Nephron (organoid): Measurements from ENCODE around the gene NTSR1.

Experiments
- H3K27ac Mint-ChIP-seq, 3 experiments: 2 replicates each; pipeline ENCODE4 v1.8.0; 2020; ENCODE audit warnings: mixed read lengths in 3 of 3, mild to moderate bottlenecking in 2 of 3, moderate library complexity in 1 of 3
- H3K27me3 Mint-ChIP-seq: 2 replicates; pipeline ENCODE4 v1.8.0; 2021; ENCODE audit warnings: low read depth, mild to moderate bottlenecking, moderate library complexity, mixed read lengths
- H3K36me3 Mint-ChIP-seq: 2 replicates; pipeline ENCODE4 v1.8.0; 2020; ENCODE audit warnings: low read depth, mixed read lengths
- H3K4me1 Mint-ChIP-seq: 2 replicates; pipeline ENCODE4 v1.8.0; 2020; ENCODE audit warnings: mixed read lengths
- H3K4me3 Mint-ChIP-seq, 3 experiments: 2 replicates each; pipeline ENCODE4 v1.8.0; 2020; ENCODE audit warnings: mild to moderate bottlenecking in 3 of 3, mixed read lengths in 3 of 3, moderate library complexity in 2 of 3
- H3K9me3 Mint-ChIP-seq: 2 replicates; pipeline ENCODE4 v1.8.0; 2020; ENCODE audit warnings: mixed read lengths
- CTCF ChIP-seq, 3 experiments: fragments of 200-600 bp; sonication (generic); IDR thresholded peaks; one replicate each; pipeline ENCODE4 v1.5.0; 2021; ENCODE audit warnings: antibody characterized with exemption in 3 of 3; ENCODE audit not compliant: unreplicated experiment in 3 of 3

NTSR1 gene

GRCh38 chr20:62775206-62775605 is 66.6 kb downstream of the NTSR1 start:
- no peak overlapping the region for H3K27ac Mint-ChIP-seq
- H3K9me3 Mint-ChIP-seq: no peaks in the 10 kb centered on the region
- H3K4me1 Mint-ChIP-seq: peaks cover 19% of the 10 kb centered on the region
- TF ChIP-seq CTCF (IDR thresholded peaks at IDR 0.05; ENCODE audit: unreplicated experiment in 3 of 3): no peak
- peaks cover 8% of the 10 kb centered on the region for H3K27me3 Mint-ChIP-seq
- H3K36me3 Mint-ChIP-seq: peaks cover 3% of the 10 kb centered on the region
- no peak overlapping the region for H3K4me3 Mint-ChIP-seq

GRCh38 chr20:62776035-62776691 is 67.5 kb downstream of the NTSR1 start:
- H3K4me1 Mint-ChIP-seq: peaks cover 19% of the 10 kb centered on the region
- no peak for TF ChIP-seq CTCF (IDR thresholded peaks at IDR 0.05; ENCODE audit: unreplicated experiment in 3 of 3)
- no peaks in the 10 kb centered on the region for H3K9me3 Mint-ChIP-seq
- no peak overlapping the region for H3K4me3 Mint-ChIP-seq
- peaks cover 3% of the 10 kb centered on the region for H3K36me3 Mint-ChIP-seq
- peaks cover 8% of the 10 kb centered on the region for H3K27me3 Mint-ChIP-seq
- no peak overlapping the region for H3K27ac Mint-ChIP-seq

GRCh38 chr20:62776692-62777527 is 68.3 kb downstream of the NTSR1 start:
- no peak overlapping the region for H3K4me3 Mint-ChIP-seq
- peak overlapping the region in 1 of 3 experiments; percentile 77 for H3K27ac Mint-ChIP-seq
- peaks cover 19% of the 10 kb centered on the region for H3K4me1 Mint-ChIP-seq
- peaks cover 8% of the 10 kb centered on the region for H3K27me3 Mint-ChIP-seq
- no peak for TF ChIP-seq CTCF (IDR thresholded peaks at IDR 0.05; ENCODE audit: unreplicated experiment in 3 of 3)
- peaks cover 3% of the 10 kb centered on the region for H3K36me3 Mint-ChIP-seq
- no peaks in the 10 kb centered on the region for H3K9me3 Mint-ChIP-seq

- Mint-ChIP-seq H3K36me3 (peaks cover 3% of the 10 kb centered on the region), H3K4me3 (no peak overlapping the region), H3K4me1 (peaks cover 17% of the 10 kb centered on the region), H3K27me3 (peaks cover 10% of the 10 kb centered on the region), H3K27ac (no peak overlapping the region), H3K9me3 (no peaks in the 10 kb centered on the region)
- no peak for TF ChIP-seq CTCF (IDR thresholded peaks at IDR 0.05; ENCODE audit: unreplicated experiment in 3 of 3)
Measured at GRCh38 chr20:62777528-62777830, 68.8 kb downstream of the NTSR1 start.

GRCh38 chr20:62778058-62778457 is 69.4 kb downstream of the NTSR1 start:
- H3K4me1 Mint-ChIP-seq: peaks cover 17% of the 10 kb centered on the region
- peaks cover 3% of the 10 kb centered on the region for H3K36me3 Mint-ChIP-seq
- H3K27ac Mint-ChIP-seq: no peak overlapping the region
- H3K4me3 Mint-ChIP-seq: no peak overlapping the region
- H3K27me3 Mint-ChIP-seq: peaks cover 13% of the 10 kb centered on the region
- no peaks in the 10 kb centered on the region for H3K9me3 Mint-ChIP-seq
- TF ChIP-seq CTCF (IDR thresholded peaks at IDR 0.05; ENCODE audit: unreplicated experiment in 3 of 3): no peak
